Activated CD4-positive, alpha-beta T cell treated with anti-CD3 and anti-CD28 coated beads for 36 hours (primary cell): ENCODE measurements around the gene LFNG. TPM values are rescaled to one million over a fixed set of nuclear protein-coding genes. Genes with fewer than 3 reads are reported as not detected.

Experiments used
- ATAC-seq: fragments of 200-7000 bp; cut with Tn5 transposase; one replicate; pipeline ENCODE4 v1.10.0; 2021; ENCODE audit warnings: mild to moderate bottlenecking, moderate library complexity
- CTCF ChIA-PET: fragments of 350-600 bp; sonication (Branson Sonifier 250); formaldehyde crosslinking; loops from one replicate; lab custom pipeline; 2021; ENCODE audit warnings: antibody characterized with exemption; lab: Charles Lee
- POLR2A ChIA-PET: fragments of 350-600 bp; sonication (Branson Sonifier 250); formaldehyde crosslinking; loops from one replicate; lab custom pipeline; 2021; ENCODE audit warnings: antibody characterized with exemption, inconsistent platforms; lab: Charles Lee
- DNase-seq: peaks from one replicate; pipeline ENCODE4 v3.0.0-alpha.2; 2020
- H3K27ac Mint-ChIP-seq: one replicate; pipeline ENCODE4 v1.8.0; 2021; ENCODE audit warnings: mixed read lengths
- H3K27me3 Mint-ChIP-seq: one replicate; pipeline ENCODE4 v1.8.0; 2021; ENCODE audit warnings: mixed read lengths
- H3K36me3 Mint-ChIP-seq: one replicate; pipeline ENCODE4 v1.8.0; 2021; ENCODE audit warnings: low read depth, mixed read lengths
- H3K4me1 Mint-ChIP-seq: one replicate; pipeline ENCODE4 v1.8.0; 2021; ENCODE audit warnings: mixed read lengths
- H3K4me3 Mint-ChIP-seq: one replicate; pipeline ENCODE4 v1.8.0; 2021; ENCODE audit warnings: mild to moderate bottlenecking, moderate library complexity, mixed read lengths
- H3K9me3 Mint-ChIP-seq: one replicate; pipeline ENCODE4 v1.8.0; 2021; ENCODE audit warnings: low read depth, mixed read lengths
- intact Hi-C, 2 experiments: fragments of 100-400 bp; cut with DNase I in 1 of 2; cut with micrococcal nuclease in 1 of 2; formaldehyde crosslinking; loops; one replicate each; pipeline versions ENCODE4 v1.14.2 to v1.15.1; 2022 to 2024; cut with DNase I, micrococcal nuclease
- total RNA-seq, 2 experiments: library from RNA; stranded (reverse); gene quantifications; one replicate each; pipeline ENCODE4 v1.2.3, GENCODE V29; 2021

LFNG gene
- total RNA-seq, 2 experiments from 2014 or later = 14.9 to 23.3 TPM

- Mint-ChIP-seq H3K9me3 (no peaks in the 10 kb centered on the region), H3K4me3 (no peak overlapping the region), H3K4me1 (no peaks in the 10 kb centered on the region), H3K27ac (no peak overlapping the region), H3K27me3 (no peaks in the 10 kb centered on the region), H3K36me3 (no peaks in the 10 kb centered on the region)
- no peak for DNase-seq
- no peak for ATAC-seq
- intact Hi-C loops = loop anchor here (1.0 to 5.0 kb wide), 3 partner anchors 35 to 204 kb away; no protein-coding TSS in a partner anchor
- CTCF ChIA-PET = interaction anchor here (0.6 to 1.1 kb wide), 2 partner anchors 26 to 93 kb away, joined by 3 read pairs; no protein-coding TSS in a partner anchor
- POLR2A ChIA-PET = no interaction called here
These were observed 42.7 kb upstream of the LFNG start for GRCh38 chr7:2476776-2477446.

GRCh38 chr7:2477447-2478398, 41.9 kb upstream of the LFNG start:
- ChIA-PET CTCF (interaction anchor here (0.6 to 1.2 kb wide), 5 partner anchors 9 to 232 kb away, joined by 3 to 6 read pairs (median 3); no protein-coding TSS in a partner anchor), POLR2A (no interaction called here)
- no peak overlapping the region for H3K4me3 Mint-ChIP-seq
- H3K9me3 Mint-ChIP-seq = peaks cover 2% of the 10 kb centered on the region
- H3K36me3 Mint-ChIP-seq = no peaks in the 10 kb centered on the region
- H3K27me3 Mint-ChIP-seq = no peaks in the 10 kb centered on the region
- intact Hi-C loops = loop anchor here (1.0 to 5.0 kb wide), 3 partner anchors 35 to 204 kb away; no protein-coding TSS in a partner anchor
- peak; percentile 99 for ATAC-seq
- H3K4me1 Mint-ChIP-seq = no peaks in the 10 kb centered on the region
- H3K27ac Mint-ChIP-seq = no peak overlapping the region
- peak; percentile 80 for DNase-seq

GRCh38 chr7:2478399-2478785, 41.2 kb upstream of the LFNG start:
- Mint-ChIP-seq H3K4me3 (no peak overlapping the region), H3K9me3 (peaks cover 7% of the 10 kb centered on the region), H3K27me3 (no peaks in the 10 kb centered on the region), H3K27ac (no peak overlapping the region), H3K36me3 (no peaks in the 10 kb centered on the region), H3K4me1 (no peaks in the 10 kb centered on the region)
- POLR2A ChIA-PET = no interaction called here
- CTCF ChIA-PET = interaction anchor here (0.6 to 1.2 kb wide), 5 partner anchors 9 to 1485 kb away, joined by 3 to 6 read pairs (median 3); no protein-coding TSS in a partner anchor
- intact Hi-C loops = loop anchor here in 1 of 2 experiments (5.0 kb wide), 1 partner anchor 34 kb away; no protein-coding TSS in a partner anchor
- DNase-seq = no peak
- ATAC-seq = no peak

- ChIA-PET POLR2A (no interaction called here), CTCF (interaction anchor here (0.7 to 1.2 kb wide), 3 partner anchors 10 to 1485 kb away, joined by 3 to 6 read pairs (median 3); no protein-coding TSS in a partner anchor)
- Mint-ChIP-seq H3K27me3 (no peaks in the 10 kb centered on the region), H3K9me3 (peaks cover 7% of the 10 kb centered on the region), H3K4me3 (no peak overlapping the region), H3K4me1 (no peaks in the 10 kb centered on the region), H3K27ac (no peak overlapping the region), H3K36me3 (no peaks in the 10 kb centered on the region)
- intact Hi-C loops = loop anchor here in 1 of 2 experiments (5.0 kb wide), 1 partner anchor 34 kb away; no protein-coding TSS in a partner anchor
- DNase-seq = no peak
- no peak for ATAC-seq
These were observed 40.8 kb upstream of the LFNG start for GRCh38 chr7:2478800-2479199.

- Mint-ChIP-seq H3K36me3 (no peaks in the 10 kb centered on the region), H3K4me3 (no peak overlapping the region), H3K27me3 (no peaks in the 10 kb centered on the region), H3K9me3 (peaks cover 7% of the 10 kb centered on the region), H3K4me1 (no peaks in the 10 kb centered on the region), H3K27ac (no peak overlapping the region)
- POLR2A ChIA-PET = no interaction called here
- ATAC-seq (no peak), DNase-seq (no peak)
- CTCF ChIA-PET = interaction anchor here (0.7 to 2.1 kb wide), 3 partner anchors 9 to 1486 kb away, joined by 3 to 7 read pairs (median 5); no protein-coding TSS in a partner anchor
- intact Hi-C loops = loop anchor here in 1 of 2 experiments (5.0 kb wide), 2 partner anchors 33 to 88 kb away; no protein-coding TSS in a partner anchor
These were observed 40.1 kb upstream of the LFNG start for GRCh38 chr7:2479276-2480069.

GRCh38 chr7:2480070-2480408, 39.5 kb upstream of the LFNG start:
- H3K4me1 Mint-ChIP-seq = no peaks in the 10 kb centered on the region
- H3K27me3 Mint-ChIP-seq = no peaks in the 10 kb centered on the region
- intact Hi-C loops = loop anchor here in 1 of 2 experiments (5.0 kb wide), 1 partner anchor 87 kb away; no protein-coding TSS in a partner anchor
- no peak for DNase-seq
- peaks cover 7% of the 10 kb centered on the region for H3K9me3 Mint-ChIP-seq
- no peak for ATAC-seq
- H3K36me3 Mint-ChIP-seq = no peaks in the 10 kb centered on the region
- no peak overlapping the region for H3K27ac Mint-ChIP-seq
- CTCF ChIA-PET = interaction anchor here (0.8 to 2.1 kb wide), 2 partner anchors 9 to 51 kb away, joined by 5 to 7 read pairs; no protein-coding TSS in a partner anchor
- POLR2A ChIA-PET = no interaction called here
- H3K4me3 Mint-ChIP-seq = no peak overlapping the region

- Mint-ChIP-seq H3K27ac (no peak overlapping the region), H3K9me3 (peaks cover 7% of the 10 kb centered on the region), H3K36me3 (no peaks in the 10 kb centered on the region), H3K4me1 (no peaks in the 10 kb centered on the region), H3K27me3 (no peaks in the 10 kb centered on the region), H3K4me3 (no peak overlapping the region)
- ChIA-PET POLR2A (no interaction called here), CTCF (interaction anchor here (0.6 to 2.1 kb wide), 3 partner anchors 10 to 406 kb away, joined by 3 to 7 read pairs (median 4); no protein-coding TSS in a partner anchor)
- ATAC-seq (no peak), DNase-seq (no peak)
- intact Hi-C loops = loop anchor here in 1 of 2 experiments (5.0 kb wide), 1 partner anchor 86 kb away; no protein-coding TSS in a partner anchor
These were observed 38.4 kb upstream of the LFNG start for GRCh38 chr7:2481195-2481594.

- H3K9me3 Mint-ChIP-seq = peaks cover 7% of the 10 kb centered on the region
- ATAC-seq = no peak
- no peak overlapping the region for H3K27ac Mint-ChIP-seq
- no peaks in the 10 kb centered on the region for H3K36me3 Mint-ChIP-seq
- no peaks in the 10 kb centered on the region for H3K4me1 Mint-ChIP-seq
- ChIA-PET POLR2A (no interaction called here), CTCF (interaction anchor here (1.0 kb wide), 1 partner anchor 10 kb away, joined by 4 read pairs; no protein-coding TSS in a partner anchor)
- H3K27me3 Mint-ChIP-seq = no peaks in the 10 kb centered on the region
- H3K4me3 Mint-ChIP-seq = no peak overlapping the region
- DNase-seq = no peak
- intact Hi-C loops = loop anchor here in 1 of 2 experiments (5.0 kb wide), 1 partner anchor 84 kb away; no protein-coding TSS in a partner anchor
These were observed 36.7 kb upstream of the LFNG start for GRCh38 chr7:2482725-2483451.

GRCh38 chr7:2483494-2483893, 36.1 kb upstream of the LFNG start:
- CTCF ChIA-PET = interaction anchor here (0.7 to 1.0 kb wide), 3 partner anchors 9 to 37 kb away, joined by 3 to 4 read pairs (median 4); no protein-coding TSS in a partner anchor
- intact Hi-C loops = loop anchor here in 1 of 2 experiments (5.0 kb wide), 1 partner anchor 84 kb away; no protein-coding TSS in a partner anchor
- POLR2A ChIA-PET = no interaction called here

GRCh38 chr7:2484868-2485267, 34.7 kb upstream of the LFNG start:
- POLR2A ChIA-PET = no interaction called here
- H3K27ac Mint-ChIP-seq = no peak overlapping the region
- peaks cover 7% of the 10 kb centered on the region for H3K9me3 Mint-ChIP-seq
- H3K36me3 Mint-ChIP-seq = no peaks in the 10 kb centered on the region
- no peaks in the 10 kb centered on the region for H3K4me1 Mint-ChIP-seq
- H3K4me3 Mint-ChIP-seq = no peak overlapping the region
- ATAC-seq (no peak), DNase-seq (no peak)
- intact Hi-C loops = loop anchor here in 1 of 2 experiments (5.0 kb wide), 1 partner anchor 82 kb away; no protein-coding TSS in a partner anchor
- CTCF ChIA-PET = no interaction called here
- no peaks in the 10 kb centered on the region for H3K27me3 Mint-ChIP-seq

More at GRCh38 chr7:2483494-2483893, 36.1 kb upstream of the LFNG start:
- no peak for DNase-seq
- no peak overlapping the region for H3K27ac Mint-ChIP-seq
- H3K4me1 Mint-ChIP-seq = no peaks in the 10 kb centered on the region
- H3K36me3 Mint-ChIP-seq = no peaks in the 10 kb centered on the region
- no peak for ATAC-seq
- H3K27me3 Mint-ChIP-seq = no peaks in the 10 kb centered on the region
- H3K4me3 Mint-ChIP-seq = no peak overlapping the region
- H3K9me3 Mint-ChIP-seq = peaks cover 7% of the 10 kb centered on the region
